Liver (tissue), 9 donors: Measurements from ENCODE around the gene CCDC85A. TPM values are rescaled to one million over a fixed set of nuclear protein-coding genes. Genes with fewer than 3 reads are reported as not detected.

Experiments used
- DNase-seq: peaks from one replicate; pipeline ENCODE4 v3.0.0-alpha.2; 2017; ENCODE audit warnings: low spot score
- H3K27ac ChIP-seq, 2 donors: one replicate each; pipeline ENCODE4 v1.7.0; 2013; ENCODE audit warnings: inconsistent platforms in 2 of 2, low read length in 2 of 2, control low read depth in 1 of 2, low read depth in 1 of 2, mild to moderate bottlenecking in 1 of 2
- H3K27me3 ChIP-seq, 4 donors: one replicate each; pipeline versions ENCODE4 v1.6.1 to v1.7.0; 2013; ENCODE audit warnings: low read length in 3 of 4, inconsistent platforms in 1 of 4, mild to moderate bottlenecking in 1 of 4, moderate library complexity in 1 of 4; ENCODE audit not compliant: control insufficient read depth in 4 of 4, insufficient read depth in 4 of 4
- H3K36me3 ChIP-seq, 4 donors: one replicate each; pipeline versions ENCODE4 v1.6.1 to v1.7.0; 2013; ENCODE audit warnings: low read length in 3 of 4, mild to moderate bottlenecking in 3 of 4, low read depth in 1 of 4, moderate library complexity in 1 of 4; ENCODE audit not compliant: control insufficient read depth in 4 of 4, insufficient read depth in 3 of 4
- H3K4me1 ChIP-seq, 4 donors: one replicate each; pipeline versions ENCODE4 v1.6.1 to v1.7.0; 2013; ENCODE audit warnings: low read length in 3 of 4, mild to moderate bottlenecking in 3 of 4, moderate library complexity in 1 of 4; ENCODE audit not compliant: control insufficient read depth in 4 of 4, insufficient read depth in 4 of 4
- H3K4me3 ChIP-seq, 3 donors: one replicate each; pipeline versions ENCODE4 v1.6.1 to v1.7.0; 2013; ENCODE audit warnings: low read length in 3 of 3, control low read depth in 1 of 3, low read depth in 1 of 3, mild to moderate bottlenecking in 1 of 3
- H3K9ac ChIP-seq, 2 donors: one replicate each; pipeline ENCODE4 v1.7.0; 2013; ENCODE audit warnings: low read length in 2 of 2, mild to moderate bottlenecking in 2 of 2, moderate library complexity in 2 of 2, control low read depth in 1 of 2, low read depth in 1 of 2
- H3K9me3 ChIP-seq, 4 donors: one replicate each; pipeline versions ENCODE4 v1.6.1 to v1.7.0; 2013; ENCODE audit warnings: low read length in 3 of 4; ENCODE audit not compliant: control insufficient read depth in 4 of 4
- ATF3 ChIP-seq: IDR thresholded peaks from 2 replicates; pipeline ENCODE4 v1.6.1; 2016; ENCODE audit warnings: antibody characterized with exemption
- CTCF ChIP-seq: fragments of 150-350 bp; IDR thresholded peaks from 2 replicates; pipeline ENCODE4 v1.5.1; 2017; ENCODE audit warnings: improper control_type of control experiment, low read depth, low read length; ENCODE audit not compliant: missing input control
- EGR1 ChIP-seq, 2 donors: IDR thresholded peaks; 2 replicates each; pipeline ENCODE4 v1.6.1; 2016 to 2018; ENCODE audit warnings: antibody characterized with exemption in 2 of 2, low read depth in 2 of 2
- FOXA2 ChIP-seq: IDR thresholded peaks from 2 replicates; pipeline ENCODE4 v1.6.1; 2016; ENCODE audit warnings: antibody characterized with exemption
- HNF4A ChIP-seq, 2 donors: conservative IDR thresholded peaks; 2 replicates each; pipeline ENCODE4 v1.6.1; 2016; ENCODE audit warnings: antibody characterized with exemption in 2 of 2, mild to moderate bottlenecking in 2 of 2
- HNF4G ChIP-seq: IDR thresholded peaks from 2 replicates; pipeline ENCODE4 v1.6.1; 2016; ENCODE audit warnings: antibody characterized with exemption
- JUND ChIP-seq, 2 donors: IDR thresholded peaks; 2 replicates each; pipeline ENCODE4 v1.6.1; 2016; ENCODE audit warnings: antibody characterized with exemption in 2 of 2
- MAX ChIP-seq: IDR thresholded peaks from 2 replicates; pipeline ENCODE4 v1.6.1; 2016; ENCODE audit warnings: antibody characterized with exemption
- RAD21 ChIP-seq, 2 donors: IDR thresholded peaks; 2 replicates each; pipeline ENCODE4 v1.6.1; 2016; ENCODE audit warnings: antibody characterized with exemption in 2 of 2, mild to moderate bottlenecking in 2 of 2
- RXRA ChIP-seq, 2 donors: IDR thresholded peaks; 2 replicates each; pipeline ENCODE4 v1.6.1; 2017 to 2018; ENCODE audit warnings: antibody characterized with exemption in 2 of 2, mild to moderate bottlenecking in 1 of 2
- SP1 ChIP-seq: IDR thresholded peaks from 2 replicates; pipeline ENCODE4 v1.6.1; 2018; ENCODE audit warnings: antibody characterized with exemption, mild to moderate bottlenecking
- ZBTB33 ChIP-seq: IDR thresholded peaks from 2 replicates; pipeline ENCODE4 v1.6.1; 2016; ENCODE audit warnings: antibody characterized with exemption
- WGBS: extraction: QIAGEN DNeasy Blood & Tissue Kit; methylation state at CpG from one replicate; pipeline ENCODE4 v1.1.7; 2013; 5-methylcytosine and 5-hydroxymethylcytosine counted together
- polyA plus RNA-seq, 2 donors: library from polyadenylated mRNA; stranded (reverse) in 1 of 2; unstranded in 1 of 2; fragments of 200-250 nt in 1 of 2; fragments of >200 nt in 1 of 2; fragmentation: Nextera tagmentation in 1 of 2; extraction: Ambion mirVana in 1 of 2; gene quantifications; one replicate each; pipeline versions ENCODE4 v1.2.1 to v1.2.3, GENCODE V29; 2013 to 2015
- total RNA-seq, 2 donors: library from RNA; depleted of rRNA; stranded (reverse); fragments of >200 nt; gene quantifications; one replicate each; pipeline ENCODE4 v1.2.3, GENCODE V29; 2014
- donor health status: healthy.
- donor health status: healthy.
- donor health status: healthy.
- donor health status: healthy.
- donor health status: healthy.

Gene CCDC85A
- total and polyA plus RNA-seq, 4 donors = 0.05 to 0.17 (median 0.10) TPM

GRCh38 chr2:56379066-56379465, 195.3 kb downstream of the CCDC85A start (continued):
- TF ChIP-seq CTCF = no peak

DNA sequence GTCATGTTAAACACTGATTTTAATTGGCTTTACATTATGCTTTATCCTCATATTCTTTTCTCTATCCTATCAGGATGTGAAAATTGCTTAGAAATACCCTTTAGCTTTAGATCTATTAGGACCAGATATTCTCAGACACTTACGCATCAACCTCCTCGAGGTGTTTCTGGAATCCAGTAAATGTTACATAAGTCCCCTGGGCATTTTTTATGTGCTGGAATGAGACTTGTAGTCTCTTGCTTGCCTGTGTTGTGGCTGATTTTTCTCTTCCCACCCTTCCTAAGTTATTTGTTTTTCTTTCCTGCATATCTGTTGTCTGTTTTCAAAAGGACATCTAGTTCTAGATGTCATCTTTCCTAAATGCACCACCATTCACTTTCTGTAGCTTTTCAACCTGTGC, 197.1 kb downstream of the CCDC85A start:
- WGBS = 93% methylated on average over 2 of the region's 2 CpGs
- peaks cover 2 to 11% (median 8%) of the 10 kb centered on the region in 4 donors for H3K4me1 ChIP-seq
- H3K4me3 ChIP-seq = no peak overlapping the region
- no peak overlapping the region for H3K27ac ChIP-seq
- no peaks in the 10 kb centered on the region for H3K36me3 ChIP-seq
- no peak overlapping the region for H3K9ac ChIP-seq
- no peak for DNase-seq
- no peaks in the 10 kb centered on the region for H3K27me3 ChIP-seq
- no peak for TF ChIP-seq RAD21 (IDR thresholded peaks at IDR 0.05)
- no peak for TF ChIP-seq JUND (IDR thresholded peaks at IDR 0.05)
- TF ChIP-seq ZBTB33 = no peak
- TF ChIP-seq MAX = no peak
- no peak for TF ChIP-seq EGR1 (IDR thresholded peaks at IDR 0.05; ENCODE audit: low read depth in 2 of 2)
- no peak for TF ChIP-seq HNF4G
- TF ChIP-seq RXRA (IDR thresholded peaks at IDR 0.05) = no peak
- TF ChIP-seq CTCF = no peak
- H3K9me3 ChIP-seq = no peaks in the 10 kb centered on the region

- no peak overlapping the region for H3K4me3 ChIP-seq
- H3K27me3 ChIP-seq = no peaks in the 10 kb centered on the region
- H3K36me3 ChIP-seq = no peaks in the 10 kb centered on the region
- DNase-seq = no peak
- peaks cover 2 to 11% (median 8%) of the 10 kb centered on the region in 4 donors for H3K4me1 ChIP-seq
- H3K9ac ChIP-seq = no peak overlapping the region
- WGBS = 3% methylated on average over 1 of the region's 1 CpG
- H3K9me3 ChIP-seq = no peaks in the 10 kb centered on the region
- TF ChIP-seq RXRA (IDR thresholded peaks at IDR 0.05) = peak; percentile 27 to 41
- peak; percentile 45 to 49 for TF ChIP-seq RAD21 (IDR thresholded peaks at IDR 0.05)
- TF ChIP-seq CTCF = no peak
- peak; percentile 70 to 73 for TF ChIP-seq HNF4A (conservative IDR thresholded peaks at IDR 0.05)
- TF ChIP-seq MAX = peak; percentile 18
- peak; percentile 52 for TF ChIP-seq HNF4G
- TF ChIP-seq SP1 = peak; percentile 59
- peak in 1 of 2 donors; percentile 58 for TF ChIP-seq JUND (IDR thresholded peaks at IDR 0.05)
- peak; percentile 41 for TF ChIP-seq FOXA2
- no peak for TF ChIP-seq EGR1 (IDR thresholded peaks at IDR 0.05; ENCODE audit: low read depth in 2 of 2)
- no peak for TF ChIP-seq ATF3
- H3K27ac ChIP-seq = no peak overlapping the region
Observed at GRCh38 chr2:56382466-56382865, 198.7 kb downstream of the CCDC85A start.
